ENCODE results near the gene TCF4. TPM values are rescaled to one million over a fixed set of nuclear protein-coding genes. Genes with fewer than 3 reads are reported as not detected.

The TCF4 gene
- total and polyA plus RNA-seq, 8 donors, result 5.1 to 187 (median 39.9) TPM

DNA sequence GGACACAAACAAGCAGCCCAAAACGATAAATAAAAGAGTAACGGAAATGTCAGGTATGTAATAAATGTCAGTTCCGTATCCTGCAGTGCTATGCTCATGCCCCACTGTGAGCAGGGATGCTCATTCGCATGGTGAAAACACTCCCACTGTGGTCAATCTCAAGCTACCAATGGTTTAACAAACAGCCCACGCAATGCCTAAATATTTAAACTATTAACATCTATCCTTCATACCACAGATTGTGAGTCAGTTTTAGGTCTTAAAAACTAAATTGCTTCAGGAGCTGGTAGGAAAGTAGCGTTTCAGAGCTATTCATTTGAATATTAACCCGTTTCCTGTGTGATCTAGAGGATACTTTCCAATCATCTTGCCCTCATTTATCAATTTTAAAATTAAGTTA lies 207.4 kb downstream of the TCF4 start:
- Histone ChIP-seq H3K9me3 (peaks cover 0 to 8% (median 0%) of the 10 kb centered on the region in 4 donors), H3K27ac (no peak overlapping the region), H3K27me3 (no peaks in the 10 kb centered on the region), H3K36me3 (no peaks in the 10 kb centered on the region), H3K4me3 (no peak overlapping the region), H3K4me1 (no peaks in the 10 kb centered on the region)
- DNase-seq, result no peak
- TF ChIP-seq, protein P1, sequence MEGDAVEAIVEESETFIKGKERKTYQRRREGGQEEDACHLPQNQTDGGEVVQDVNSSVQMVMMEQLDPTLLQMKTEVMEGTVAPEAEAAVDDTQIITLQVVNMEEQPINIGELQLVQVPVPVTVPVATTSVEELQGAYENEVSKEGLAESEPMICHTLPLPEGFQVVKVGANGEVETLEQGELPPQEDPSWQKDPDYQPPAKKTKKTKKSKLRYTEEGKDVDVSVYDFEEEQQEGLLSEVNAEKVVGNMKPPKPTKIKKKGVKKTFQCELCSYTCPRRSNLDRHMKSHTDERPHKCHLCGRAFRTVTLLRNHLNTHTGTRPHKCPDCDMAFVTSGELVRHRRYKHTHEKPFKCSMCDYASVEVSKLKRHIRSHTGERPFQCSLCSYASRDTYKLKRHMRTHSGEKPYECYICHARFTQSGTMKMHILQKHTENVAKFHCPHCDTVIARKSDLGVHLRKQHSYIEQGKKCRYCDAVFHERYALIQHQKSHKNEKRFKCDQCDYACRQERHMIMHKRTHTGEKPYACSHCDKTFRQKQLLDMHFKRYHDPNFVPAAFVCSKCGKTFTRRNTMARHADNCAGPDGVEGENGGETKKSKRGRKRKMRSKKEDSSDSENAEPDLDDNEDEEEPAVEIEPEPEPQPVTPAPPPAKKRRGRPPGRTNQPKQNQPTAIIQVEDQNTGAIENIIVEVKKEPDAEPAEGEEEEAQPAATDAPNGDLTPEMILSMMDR (IDR thresholded peaks at IDR 0.05), result no peak
- TF ChIP-seq POLR2A (IDR thresholded peaks at IDR 0.05) (no peak), EP300 (IDR thresholded peaks at IDR 0.05) (no peak), POLR2AphosphoS5 (IDR thresholded peaks at IDR 0.05) (no peak)
- 87 to 93% (median 88%) methylated on average over 7 of the region's 7 CpGs for WGBS, 5 donors
- intact Hi-C loops (cut with DNase I; ENCODE audit: low total_unique reads), result no loop called here

DNA sequence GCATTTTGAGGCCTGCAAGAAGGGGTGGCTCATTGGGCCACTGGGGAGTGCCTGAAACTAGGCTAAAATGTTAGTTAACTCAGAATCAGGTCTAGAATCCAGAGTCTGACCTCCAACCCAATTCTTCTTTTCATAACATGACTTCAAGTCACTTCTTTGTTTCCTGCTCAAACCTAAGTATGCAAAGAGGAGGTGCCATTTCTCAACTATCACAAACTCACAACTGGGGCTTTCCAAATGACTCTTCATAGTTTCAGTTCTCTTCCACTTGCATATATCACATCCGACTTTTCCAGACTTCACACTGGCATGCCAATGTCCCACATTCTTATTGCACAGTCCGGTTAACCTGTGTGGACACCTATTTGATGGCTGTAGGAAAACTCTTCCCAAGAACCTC lies 211.6 kb downstream of the TCF4 start:
- TF ChIP-seq EP300 (IDR thresholded peaks at IDR 0.05) (no peak), POLR2A (IDR thresholded peaks at IDR 0.05) (no peak), POLR2AphosphoS5 (IDR thresholded peaks at IDR 0.05) (no peak)
- TF ChIP-seq, protein P1 (IDR thresholded peaks at IDR 0.05), result no peak
- no peak overlapping the region for H3K27ac ChIP-seq

DNA sequence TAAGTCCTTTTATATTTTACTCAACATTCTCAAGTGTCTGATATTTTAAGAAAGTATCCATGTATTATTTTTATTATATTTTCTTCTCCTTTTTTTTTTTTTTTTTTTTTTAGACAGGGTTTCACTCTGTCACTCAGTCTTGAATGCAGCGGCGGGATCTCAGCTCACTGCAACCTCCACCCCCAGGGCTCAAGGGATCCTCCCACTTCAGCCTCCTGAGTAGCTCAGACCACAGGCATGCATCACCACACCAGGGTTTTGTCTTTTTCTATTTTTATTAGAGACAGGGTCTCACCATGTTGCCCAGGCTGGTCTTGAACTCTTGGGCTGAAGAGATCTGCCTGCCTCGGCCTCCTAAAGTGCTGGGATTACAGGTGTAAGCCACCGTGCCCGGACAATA lies 212.1 kb downstream of the TCF4 start:
- intact Hi-C loops (cut with DNase I; ENCODE audit: low total_unique reads), result no loop called here
- no peaks in the 10 kb centered on the region for H3K36me3 ChIP-seq
- H3K27ac ChIP-seq, result no peak overlapping the region
- TF ChIP-seq EP300 (IDR thresholded peaks at IDR 0.05) (no peak), POLR2AphosphoS5 (IDR thresholded peaks at IDR 0.05) (no peak), POLR2A (IDR thresholded peaks at IDR 0.05) (no peak)
- TF ChIP-seq, protein P1 (IDR thresholded peaks at IDR 0.05), result no peak
- H3K27me3 ChIP-seq, result no peaks in the 10 kb centered on the region
- H3K9me3 ChIP-seq, result peaks cover 0 to 6% (median 3%) of the 10 kb centered on the region in 4 donors
- no peak overlapping the region for H3K4me3 ChIP-seq
- DNase-seq, result no peak
- no peaks in the 10 kb centered on the region for H3K4me1 ChIP-seq
- WGBS, 5 donors, result 86 to 98% (median 97%) methylated on average over 5 of the region's 5 CpGs

More for the DNA sequence above, 211.6 kb downstream of the TCF4 start:
- DNase-seq, result peak in 1 of 2 donors; percentile 17
- 79 to 85% (median 83%) methylated on average over 2 of the region's 2 CpGs for WGBS, 5 donors
- no peak overlapping the region for H3K4me3 ChIP-seq
- H3K9me3 ChIP-seq, result peaks cover 0 to 6% (median 3%) of the 10 kb centered on the region in 4 donors
- H3K27me3 ChIP-seq, result no peaks in the 10 kb centered on the region
- H3K36me3 ChIP-seq, result no peaks in the 10 kb centered on the region
- intact Hi-C loops (cut with DNase I; ENCODE audit: low total_unique reads), result no loop called here
- H3K4me1 ChIP-seq, result no peaks in the 10 kb centered on the region

DNA sequence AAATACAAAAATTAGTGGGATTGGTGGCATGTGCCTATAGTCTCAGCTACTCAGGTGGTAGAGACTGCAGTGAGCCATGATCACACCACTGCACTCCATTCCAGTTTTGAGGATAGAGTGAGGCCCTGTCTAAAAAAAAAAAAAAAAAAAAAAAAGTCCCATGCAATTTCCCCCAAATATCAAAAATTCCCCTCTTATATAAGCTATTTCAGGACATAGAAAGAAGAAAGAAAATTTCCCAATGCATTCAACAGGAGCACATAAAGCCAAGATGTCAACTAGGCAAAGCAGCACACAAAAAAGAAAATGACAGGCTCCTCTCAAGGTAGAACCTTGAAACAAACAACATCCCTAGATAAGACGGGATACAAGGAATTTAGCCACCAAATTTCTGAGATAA lies 213.3 kb downstream of the TCF4 start:
- TF ChIP-seq, protein P1 (IDR thresholded peaks at IDR 0.05), result no peak
- TF ChIP-seq EP300 (IDR thresholded peaks at IDR 0.05) (no peak), POLR2A (IDR thresholded peaks at IDR 0.05) (no peak), POLR2AphosphoS5 (IDR thresholded peaks at IDR 0.05) (no peak)
- Histone ChIP-seq H3K36me3 (no peaks in the 10 kb centered on the region), H3K27ac (no peak overlapping the region), H3K4me3 (no peak overlapping the region), H3K9me3 (peaks cover 0 to 6% (median 3%) of the 10 kb centered on the region in 4 donors), H3K4me1 (no peaks in the 10 kb centered on the region), H3K27me3 (no peaks in the 10 kb centered on the region)
- no peak for DNase-seq
- intact Hi-C loops (cut with DNase I; ENCODE audit: low total_unique reads), result no loop called here
- WGBS, 5 donors, result 66 to 95% (median 70%) methylated on average over 1 of the region's 1 CpG

Measured in stomach (tissue), 9 donors.